GM12878 (cell line): ENCODE data around the gene SBF2. TPM values are rescaled to one million over a fixed set of nuclear protein-coding genes. Genes with fewer than 3 reads are reported as not detected.
A peak's percentile ranks its signal among the peaks of the same experiment; 100 is the strongest.

Source experiments
- ATAC-seq: fragments of 200-7000 bp; cut with Tn5 transposase; 3 replicates; pipeline ENCODE4 v1.9.1; 2020; ENCODE audit warnings: mild to moderate bottlenecking, moderate library complexity
- BruUV-seq: library from RNA; stranded (reverse); fragments of 400-500 nt; replicated peaks from 2 replicates; lab custom pipeline; 2021; lab: Mats Ljungman, UMichigan
- CTCF ChIA-PET: fragments of 300-600 bp; sonication (Branson Sonifier 250); formaldehyde crosslinking; extraction: SDS; loops from one replicate; lab custom pipeline; 2021; ENCODE audit warnings: inconsistent platforms; lab: Yijun Ruan, JAX
- POLR2A ChIA-PET: fragments of 350-600 bp; formaldehyde crosslinking; extraction: SDS; loops from one replicate; lab custom pipeline; 2021; ENCODE audit warnings: inconsistent platforms; lab: Charles Lee
- RAD21 ChIA-PET: fragments of 300-600 bp; sonication (Branson Sonifier 250); formaldehyde crosslinking; loops from one replicate; lab custom pipeline; 2023; ENCODE audit warnings: antibody characterized with exemption; ENCODE audit not compliant: unreplicated experiment; lab: Charles Lee
- SMC1A ChIA-PET: fragments of 300-600 bp; sonication (Branson Sonifier 250); formaldehyde crosslinking; loops from one replicate; lab custom pipeline; 2023; ENCODE audit not compliant: unreplicated experiment, uncharacterized antibody; lab: Charles Lee
- DNase-seq: peaks from one replicate; pipeline ENCODE4 v3.0.0-alpha.2; 2011; ENCODE audit warnings: low read depth, low spot score
- FAIRE-seq: peaks from 3 replicates; lab custom pipeline; 2011; peaks lifted over from hg19 to GRCh38; lab: Jason Lieb, UNC
- H2AFZ ChIP-seq: 2 replicates; pipeline ENCODE4 v1.6.0; 2011; ENCODE audit warnings: low read depth, low read length, control low read depth; ENCODE audit not compliant: control insufficient read depth
- H3K27ac ChIP-seq: 2 replicates; pipeline ENCODE4 v1.5.1; 2011; ENCODE audit warnings: control low read depth; ENCODE audit not compliant: control insufficient read depth, insufficient read depth
- H3K27me3 ChIP-seq, 2 experiments: replicated peaks in 1 of 2; 2 replicates each; pipeline versions ENCODE4 v1.6.0 to v1.6.1; 2011; ENCODE audit warnings: low read length in 1 of 2; ENCODE audit not compliant: control insufficient read depth in 2 of 2, insufficient read depth in 2 of 2
- H3K36me3 ChIP-seq, 2 experiments: 2 replicates each; pipeline ENCODE4 v1.5.1; 2011; ENCODE audit warnings: low read length in 1 of 2; ENCODE audit not compliant: control insufficient read depth in 2 of 2, insufficient read depth in 2 of 2
- H3K4me1 ChIP-seq: 2 replicates; pipeline ENCODE4 v1.6.1; 2011; ENCODE audit warnings: mild to moderate bottlenecking, low read length, moderate library complexity, mixed read lengths; ENCODE audit not compliant: control insufficient read depth, insufficient read depth
- H3K4me2 ChIP-seq: 2 replicates; pipeline ENCODE4 v1.6.0; 2011; ENCODE audit warnings: control low read depth; ENCODE audit not compliant: control insufficient read depth, insufficient read depth
- H3K4me3 ChIP-seq: fragments of 200-600 bp; sonication (generic); 2 replicates; pipeline ENCODE4 v1.5.1; 2016
- H3K79me2 ChIP-seq: 2 replicates; pipeline ENCODE4 v1.6.0; 2011; ENCODE audit warnings: low read length; ENCODE audit not compliant: control insufficient read depth, insufficient read depth
- H3K9ac ChIP-seq: 2 replicates; pipeline ENCODE4 v1.8.0; 2011; ENCODE audit warnings: low read length, control low read depth, mixed read lengths; ENCODE audit not compliant: control insufficient read depth, insufficient read depth
- H3K9me3 ChIP-seq: replicated peaks from 3 replicates; pipeline ENCODE4 v1.5.1; 2011; ENCODE audit warnings: mild to moderate bottlenecking, low read length; ENCODE audit not compliant: control insufficient read depth, insufficient read depth
- H4K20me1 ChIP-seq: 2 replicates; pipeline ENCODE4 v1.6.0; 2011; ENCODE audit not compliant: control insufficient read depth, insufficient read depth
- ATF7 ChIP-seq: fragments of 450-650 bp; IDR thresholded peaks from 2 replicates; pipeline ENCODE4 v1.6.1; 2016; ENCODE audit warnings: low read depth, mild to moderate bottlenecking
- CBFB ChIP-seq: IDR thresholded peaks from 2 replicates; pipeline ENCODE4 v1.6.1; 2016; ENCODE audit warnings: antibody characterized with exemption, low read depth
- CEBPZ ChIP-seq: fragments of 150-350 bp; IDR thresholded peaks from 2 replicates; pipeline ENCODE4 v1.6.1; 2016; ENCODE audit warnings: low read depth, low read length
- CTCF ChIP-seq, 3 experiments: IDR thresholded peaks in 2 of 3; conservative IDR thresholded peaks in 1 of 3; 2 replicates each; pipeline ENCODE4 v1.5.1; 2011; ENCODE audit warnings: low read depth in 3 of 3, low read length in 3 of 3, mild to moderate bottlenecking in 3 of 3, control low read depth in 2 of 3, moderate library complexity in 2 of 3, inconsistent platforms in 1 of 3, mixed read lengths in 1 of 3; ENCODE audit not compliant: control insufficient read depth in 2 of 3, insufficient read depth in 1 of 3; ENCODE audit errors: extremely low read depth in 1 of 3
- LARP7 ChIP-seq: fragments of 450-650 bp; IDR thresholded peaks from 2 replicates; pipeline ENCODE4 v1.6.1; 2017; ENCODE audit warnings: mild to moderate bottlenecking
- RAD51 ChIP-seq: fragments of 450-650 bp; IDR thresholded peaks from 2 replicates; pipeline ENCODE4 v1.6.1; 2016; ENCODE audit warnings: moderate library complexity, mild to moderate bottlenecking, inconsistent platforms
- RBBP5 ChIP-seq: fragments of 200-600 bp; sonication (generic); conservative IDR thresholded peaks from 2 replicates; pipeline ENCODE4 v1.6.1; 2016
- SMAD5 ChIP-seq: IDR thresholded peaks from 2 replicates; pipeline ENCODE4 v1.6.1; 2016; ENCODE audit warnings: antibody characterized with exemption, low read depth
- SMC3 ChIP-seq: IDR thresholded peaks from 2 replicates; pipeline ENCODE4 v1.6.1; 2011; ENCODE audit warnings: low read length, improper control_type of control experiment, borderline replicate concordance
- SREBF1 ChIP-seq: IDR thresholded peaks from 2 replicates; pipeline ENCODE4 v1.6.1; 2012; ENCODE audit warnings: mild to moderate bottlenecking, low read length
- TAF1 ChIP-seq: IDR thresholded peaks from 2 replicates; pipeline ENCODE4 v1.6.1; 2011; ENCODE audit warnings: mild to moderate bottlenecking, low read depth, low read length, borderline replicate concordance
- ZBTB11 ChIP-seq: fragments of 450-650 bp; formaldehyde crosslinking; IDR thresholded peaks from 2 replicates; pipeline ENCODE4 v1.5.0; 2022; ENCODE audit warnings: mild to moderate bottlenecking, missing genetic modification characterization
- WGBS: methylation state at CpG from one replicate; pipeline ENCODE4 v1.1.6; 2016; ENCODE audit warnings: low lambda C conversion rate; ENCODE audit not compliant: insufficient replicate concordance, insufficient coverage; ENCODE audit errors: missing lambda C conversion rate; 5-methylcytosine and 5-hydroxymethylcytosine counted together
- in situ Hi-C: fragments of 300-500 bp; cut with MboI; formaldehyde crosslinking; loops from 9 replicates; pipeline ENCODE4 v1.14.3; 2018; ENCODE audit warnings: mixed read lengths
- intact Hi-C: fragments of 100-400 bp; cut with micrococcal nuclease; formaldehyde crosslinking; loops from one replicate; pipeline ENCODE4 v1.14.2; 2022; ENCODE audit not compliant: unreplicated experiment
- polyA plus RNA-seq, 11 experiments: library from polyadenylated mRNA; depleted of rRNA in 4 of 11; unstranded in 6 of 11; stranded (reverse) in 5 of 11; fragments of >200 nt; fragmentation: Nextera tagmentation in 4 of 11; fragmentation: Illumina TruSeq in 1 of 11; extraction: Ambion mirVana in 4 of 11; extraction: Trizol in 1 of 11; gene quantifications; 1 replicate in 1 of 11; 2 replicates in 10 of 11; pipeline versions ENCODE4 v1.2.1 to v1.2.3, GENCODE V29; 2011 to 2016; ENCODE audit warnings: inconsistent platforms in 2 of 11, missing spikeins in 2 of 11, low read depth in 1 of 11
- total RNA-seq, 4 experiments: library from RNA; depleted of rRNA in 3 of 4; stranded (reverse); fragments of >200 nt in 3 of 4; fragmentation: Illumina TruSeq in 1 of 4; extraction: Trizol in 1 of 4; gene quantifications; 2 replicates each; pipeline versions ENCODE4 v1.2.1 to v1.2.3, GENCODE V29; 2013 to 2021

SBF2 gene
- total and polyA plus RNA-seq, 10 of the 15 experiments (the other 5 are each of a cell fraction or from before 2014, with no cell fraction given): 0.24 to 2.3 (median 1.1) TPM

- TF ChIP-seq ATF7: peak; percentile 89
- TF ChIP-seq SREBF1: no peak
- TF ChIP-seq CTCF (IDR thresholded peaks at IDR 0.05 in 2 of 3, conservative IDR thresholded peaks at IDR 0.05 in 1 of 3; ENCODE audit: control insufficient read depth in 2 of 3, extremely low read depth in 1 of 3, insufficient read depth in 1 of 3, low read depth in 3 of 3, low read length in 3 of 3): peak; percentile 19 to 55 (median 51); a peak in 5 of 6 replicates
- no peak for TF ChIP-seq TAF1
- TF ChIP-seq SMC3: peak; percentile 59; the same call in 1 of the 2 replicates
- TF ChIP-seq, all 136 proteins: peak for 10
These were observed 29.1 kb upstream of the SBF2 start (continued) for GRCh38 chr11:10322830-10323792.

GRCh38 chr11:10322401-10322800, 28.4 kb upstream of the SBF2 start:
- POLR2A ChIA-PET: no interaction called here
- in situ Hi-C loops: loop anchor here (5.0 to 10.0 kb wide), 3 partner anchors 110 to 558 kb away; no protein-coding TSS in a partner anchor
- CTCF ChIA-PET: interaction anchor here (0.6 to 3.6 kb wide), 10 partner anchors 13 to 350 kb away, joined by 3 to 48 read pairs (median 4); no protein-coding TSS in a partner anchor
- no peak for TF ChIP-seq CEBPZ
- TF ChIP-seq SMAD5: no peak
- no peak for TF ChIP-seq RAD51
- no peak for TF ChIP-seq RBBP5
- TF ChIP-seq CBFB: no peak
- TF ChIP-seq LARP7: no peak
- TF ChIP-seq ZBTB11 (CRISPR knock-in tag): no peak

More at GRCh38 chr11:10322401-10322800, 28.4 kb upstream of the SBF2 start:
- no TSS peak for BruUV-seq
- H3K36me3 ChIP-seq: no peaks in the 10 kb centered on the region
- ChIA-PET SMC1A (interaction anchor here (1.0 to 6.5 kb wide), 5 partner anchors 13 to 246 kb away, joined by 4 to 55 read pairs (median 6); no protein-coding TSS in a partner anchor), RAD21 (interaction anchor here (0.8 to 3.2 kb wide), 6 partner anchors 13 to 350 kb away, joined by 3 to 15 read pairs (median 4); no protein-coding TSS in a partner anchor)
- DNase-seq: no peak
- H3K27ac ChIP-seq: no peak overlapping the region
- H3K27me3 ChIP-seq: 0 out of 4 replicates have a peak, but pooled peaks cover 0 to 1% of the 10 kb centered on the region in 2 experiments
- WGBS: 100% methylated on average over 2 of the region's 2 CpGs
- H3K9ac ChIP-seq: no peak overlapping the region
- no peaks in the 10 kb centered on the region for H3K79me2 ChIP-seq
- FAIRE-seq: no peak
- H2AFZ ChIP-seq: peak overlapping the region; percentile 59; the same call in 1 of the 2 replicates
- H3K4me1 ChIP-seq: peaks cover 15% of the 10 kb centered on the region
- intact Hi-C loops: loop anchor here (1.0 to 5.0 kb wide), 4 partner anchors 114 to 565 kb away; no protein-coding TSS in a partner anchor
- H3K9me3 ChIP-seq: no peaks in the 10 kb centered on the region
- no peak overlapping the region for H3K4me3 ChIP-seq
- ATAC-seq: no peak
- no peaks in the 10 kb centered on the region for H4K20me1 ChIP-seq
- H3K4me2 ChIP-seq: no peak overlapping the region
